ENCODE results near the gene ZNF429.

GRCh38 chr19:21593934-21594820, 88.8 kb downstream of the ZNF429 start:
- TF ChIP-seq CTCF (IDR thresholded peaks at IDR 0.05) (no peak), POLR2AphosphoS5 (IDR thresholded peaks at IDR 0.05; ENCODE audit: insufficient read depth in 1 of 2, low read depth in 1 of 2) (no peak), POLR2A (IDR thresholded peaks at IDR 0.05) (no peak)

All from vagina (tissue), 2 donors.